Stimulated activated memory B cell treated with anti-CD40 and anti-IgM and Interleukin-4, amounts not matched to agents 10 μg/mL and 1 μg/mL and 100 μg/mL, for 72 hours (primary cell): Measurements from ENCODE around the gene PHF2.

Experiments used
- ATAC-seq: fragments of 150-1000 bp; cut with Tn5 transposase; 2 replicates; pipeline ENCODE4 v1.10.0; 2021
- H3K27ac Mint-ChIP-seq: one replicate; pipeline ENCODE4 v1.8.0; 2022; ENCODE audit warnings: mild to moderate bottlenecking, mixed read lengths
- H3K27me3 Mint-ChIP-seq: one replicate; pipeline ENCODE4 v1.8.0; 2022; ENCODE audit warnings: mixed read lengths
- H3K36me3 Mint-ChIP-seq: one replicate; pipeline ENCODE4 v1.8.0; 2022; ENCODE audit warnings: mixed read lengths
- H3K4me1 Mint-ChIP-seq: one replicate; pipeline ENCODE4 v1.8.0; 2022; ENCODE audit warnings: mixed read lengths
- H3K4me3 Mint-ChIP-seq: one replicate; pipeline ENCODE4 v1.8.0; 2022; ENCODE audit warnings: mild to moderate bottlenecking, moderate library complexity, mixed read lengths
- H3K9me3 Mint-ChIP-seq: one replicate; pipeline ENCODE4 v1.8.0; 2022; ENCODE audit warnings: mixed read lengths

Gene PHF2

GRCh38 chr9:93701494-93702218 is 125.3 kb downstream of the PHF2 start:
- H3K4me3 Mint-ChIP-seq, result no peak overlapping the region
- H3K9me3 Mint-ChIP-seq, result peaks cover 19% of the 10 kb centered on the region
- H3K27ac Mint-ChIP-seq, result no peak overlapping the region
- H3K4me1 Mint-ChIP-seq, result no peaks in the 10 kb centered on the region
- peak; percentile 21 for ATAC-seq
- peaks cover 19% of the 10 kb centered on the region for H3K27me3 Mint-ChIP-seq
- no peaks in the 10 kb centered on the region for H3K36me3 Mint-ChIP-seq

DNA sequence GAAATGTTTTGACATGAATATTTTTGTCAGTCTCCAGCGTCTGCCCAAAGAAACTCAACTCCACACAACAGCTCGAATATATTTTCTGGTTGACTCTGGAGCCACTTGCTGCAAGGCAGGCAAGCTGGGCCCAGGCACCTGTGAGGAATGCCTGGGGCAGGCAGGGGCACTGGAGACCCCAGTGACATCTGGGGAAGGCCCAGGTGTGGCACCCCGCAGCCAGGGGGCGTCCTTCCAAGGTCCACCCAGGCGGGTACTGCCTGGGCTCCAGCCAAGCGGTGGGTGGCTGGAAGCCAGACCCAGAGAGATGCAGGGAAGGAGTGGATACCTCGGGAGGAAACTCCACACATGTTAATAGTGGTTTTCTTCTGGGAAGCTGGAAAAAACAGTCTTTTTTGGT is 125.9 kb downstream of the PHF2 start:
- no peaks in the 10 kb centered on the region for H3K36me3 Mint-ChIP-seq
- H3K27ac Mint-ChIP-seq, result no peak overlapping the region
- peaks cover 19% of the 10 kb centered on the region for H3K9me3 Mint-ChIP-seq
- H3K4me3 Mint-ChIP-seq, result no peak overlapping the region
- H3K4me1 Mint-ChIP-seq, result no peaks in the 10 kb centered on the region
- peaks cover 13% of the 10 kb centered on the region for H3K27me3 Mint-ChIP-seq
- ATAC-seq, result no peak

DNA sequence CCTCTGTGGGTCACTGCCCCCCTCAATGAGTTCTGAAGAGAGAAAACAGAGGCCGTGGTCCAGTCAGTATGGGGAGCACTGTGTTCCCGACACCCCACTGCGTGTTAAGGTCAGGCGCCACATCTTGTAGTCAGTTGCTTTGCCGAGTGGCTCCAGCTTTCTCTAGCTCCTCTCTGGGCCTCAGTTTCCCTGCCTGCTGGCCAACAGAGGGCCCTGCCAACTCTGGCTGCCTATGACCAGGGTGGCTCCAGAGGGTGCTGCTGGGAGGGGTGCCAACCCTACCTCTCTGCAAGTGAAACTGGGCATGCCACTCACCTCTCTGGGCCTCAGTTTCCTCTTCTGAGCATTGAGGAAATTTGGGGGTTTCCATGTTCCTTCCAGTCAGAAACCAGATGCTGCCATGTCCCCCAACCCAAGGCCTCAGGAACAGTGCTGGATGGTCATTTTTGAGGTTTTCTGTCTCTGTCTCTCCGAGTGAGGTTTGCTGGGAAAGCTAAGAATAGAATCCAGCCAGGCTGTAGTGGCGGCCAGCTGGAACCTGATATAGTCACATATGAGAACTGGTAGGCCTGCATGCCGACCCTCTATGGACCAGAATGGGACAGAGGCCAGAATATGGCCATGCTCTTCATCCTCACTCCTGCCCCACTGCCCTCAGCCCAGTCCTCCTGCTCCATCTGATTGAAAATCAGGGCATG is 132.1 kb downstream of the PHF2 start:
- Mint-ChIP-seq H3K27me3 (peaks cover 23% of the 10 kb centered on the region), H3K9me3 (peaks cover 18% of the 10 kb centered on the region), H3K27ac (no peak overlapping the region), H3K4me1 (no peaks in the 10 kb centered on the region), H3K4me3 (no peak overlapping the region), H3K36me3 (no peaks in the 10 kb centered on the region)
- ATAC-seq, result no peak

DNA sequence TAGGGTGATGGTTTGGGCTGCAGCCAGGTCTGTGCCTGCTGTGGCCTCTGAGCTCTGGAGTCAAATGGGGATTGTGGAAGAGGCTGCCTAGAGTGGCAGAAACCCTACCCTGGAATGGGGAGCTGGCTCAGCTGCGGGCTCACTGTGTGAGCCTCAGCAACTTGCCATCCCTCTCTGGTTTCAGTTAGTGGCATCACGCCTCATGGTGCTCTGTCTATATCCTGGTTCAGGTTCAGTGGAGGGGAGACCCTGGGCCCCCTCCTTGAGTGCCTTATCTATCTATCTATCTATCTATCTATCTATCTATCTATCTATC is 132.6 kb downstream of the PHF2 start:
- no peak overlapping the region for H3K4me3 Mint-ChIP-seq
- no peaks in the 10 kb centered on the region for H3K36me3 Mint-ChIP-seq
- no peak overlapping the region for H3K27ac Mint-ChIP-seq
- H3K4me1 Mint-ChIP-seq, result no peaks in the 10 kb centered on the region
- H3K27me3 Mint-ChIP-seq, result peaks cover 28% of the 10 kb centered on the region
- H3K9me3 Mint-ChIP-seq, result peaks cover 18% of the 10 kb centered on the region
- no peak for ATAC-seq

DNA sequence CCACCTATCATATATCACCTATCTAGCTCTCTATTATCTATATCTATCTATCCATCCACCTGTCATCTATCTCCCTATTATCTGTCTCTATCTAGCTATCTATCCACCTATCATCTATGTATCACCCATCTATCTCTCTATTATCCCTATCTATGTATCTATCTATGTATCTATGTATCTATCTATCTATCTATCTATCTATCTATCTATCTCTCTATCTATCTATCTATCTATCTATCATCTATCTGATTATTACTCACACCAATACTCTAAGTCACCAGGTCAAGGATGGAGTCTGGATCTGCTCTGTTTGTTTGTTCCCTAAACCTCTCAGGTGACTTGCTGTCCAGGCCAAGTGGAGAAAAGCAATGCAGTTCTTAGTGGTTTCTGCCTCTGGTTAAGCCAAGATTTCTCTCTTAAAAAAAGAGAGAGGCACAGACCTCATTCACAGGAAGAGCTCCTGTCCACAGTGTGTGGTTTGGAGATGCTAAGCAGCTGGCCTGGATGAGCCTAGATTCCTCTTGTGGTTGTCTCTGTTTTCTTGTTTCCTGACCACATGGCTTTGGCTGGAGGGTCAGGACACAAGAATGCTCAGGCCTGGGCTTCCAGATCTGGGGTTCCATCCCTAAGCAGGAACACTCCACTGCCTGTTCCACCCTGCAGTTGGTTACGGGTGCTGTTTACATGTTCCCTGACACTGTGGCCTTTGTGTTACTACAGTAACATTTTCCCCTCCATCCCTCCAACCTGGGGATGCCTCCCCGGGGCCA is 133.4 kb downstream of the PHF2 start:
- H3K36me3 Mint-ChIP-seq, result no peaks in the 10 kb centered on the region
- H3K4me1 Mint-ChIP-seq, result no peaks in the 10 kb centered on the region
- no peak overlapping the region for H3K27ac Mint-ChIP-seq
- H3K27me3 Mint-ChIP-seq, result peaks cover 28% of the 10 kb centered on the region
- H3K4me3 Mint-ChIP-seq, result no peak overlapping the region
- ATAC-seq, result no peak
- H3K9me3 Mint-ChIP-seq, result peaks cover 14% of the 10 kb centered on the region

DNA sequence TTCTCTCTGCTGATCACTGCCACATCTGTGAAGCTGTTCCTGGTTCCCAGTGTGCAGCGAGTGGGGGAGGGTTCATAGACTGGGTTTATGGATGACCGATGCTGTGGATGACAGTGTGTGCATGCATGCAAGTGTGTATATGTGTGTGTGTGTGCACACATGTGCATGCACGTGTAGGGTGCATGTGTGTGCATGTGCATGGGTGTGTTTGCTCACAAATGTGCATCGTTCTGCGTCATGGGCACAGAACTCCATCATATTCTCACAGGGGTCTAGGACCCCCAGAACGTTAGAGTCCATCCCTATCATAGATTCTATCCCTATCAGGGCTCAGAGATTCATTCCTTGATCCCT is 134.0 kb downstream of the PHF2 start:
- H3K9me3 Mint-ChIP-seq, result peaks cover 18% of the 10 kb centered on the region
- ATAC-seq, result no peak
- no peak overlapping the region for H3K27ac Mint-ChIP-seq
- H3K4me1 Mint-ChIP-seq, result no peaks in the 10 kb centered on the region
- H3K4me3 Mint-ChIP-seq, result no peak overlapping the region
- H3K36me3 Mint-ChIP-seq, result no peaks in the 10 kb centered on the region
- H3K27me3 Mint-ChIP-seq, result peaks cover 28% of the 10 kb centered on the region

GRCh38 chr9:93711002-93711401 is 134.6 kb downstream of the PHF2 start:
- H3K9me3 Mint-ChIP-seq, result peaks cover 14% of the 10 kb centered on the region
- H3K36me3 Mint-ChIP-seq, result no peaks in the 10 kb centered on the region
- no peak overlapping the region for H3K4me3 Mint-ChIP-seq
- H3K27ac Mint-ChIP-seq, result no peak overlapping the region
- peaks cover 28% of the 10 kb centered on the region for H3K27me3 Mint-ChIP-seq
- no peaks in the 10 kb centered on the region for H3K4me1 Mint-ChIP-seq
- ATAC-seq, result no peak

DNA sequence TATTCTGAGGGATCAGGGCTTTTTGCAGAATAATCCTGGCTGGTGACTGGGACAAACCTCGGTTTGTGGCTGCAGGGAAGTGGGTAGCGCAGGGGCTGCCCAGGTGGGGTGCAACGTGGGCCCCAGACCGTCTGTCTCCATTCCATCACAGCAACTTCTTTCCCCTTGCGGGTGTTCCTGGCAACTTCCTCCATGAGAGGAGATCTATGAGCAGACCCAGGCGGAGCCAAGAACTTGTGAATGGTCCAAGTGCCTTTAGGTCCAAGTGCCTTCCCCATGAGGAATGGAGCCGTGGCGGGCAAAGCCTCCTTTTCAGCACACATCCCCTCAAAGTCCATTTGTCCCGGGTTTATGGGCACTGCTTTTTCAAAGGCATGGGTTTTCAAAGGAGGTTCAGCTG is 136.5 kb downstream of the PHF2 start:
- ATAC-seq, result no peak
- Mint-ChIP-seq H3K4me3 (no peak overlapping the region), H3K27me3 (peaks cover 28% of the 10 kb centered on the region), H3K27ac (no peak overlapping the region), H3K4me1 (no peaks in the 10 kb centered on the region), H3K9me3 (peaks cover 19% of the 10 kb centered on the region), H3K36me3 (no peaks in the 10 kb centered on the region)

DNA sequence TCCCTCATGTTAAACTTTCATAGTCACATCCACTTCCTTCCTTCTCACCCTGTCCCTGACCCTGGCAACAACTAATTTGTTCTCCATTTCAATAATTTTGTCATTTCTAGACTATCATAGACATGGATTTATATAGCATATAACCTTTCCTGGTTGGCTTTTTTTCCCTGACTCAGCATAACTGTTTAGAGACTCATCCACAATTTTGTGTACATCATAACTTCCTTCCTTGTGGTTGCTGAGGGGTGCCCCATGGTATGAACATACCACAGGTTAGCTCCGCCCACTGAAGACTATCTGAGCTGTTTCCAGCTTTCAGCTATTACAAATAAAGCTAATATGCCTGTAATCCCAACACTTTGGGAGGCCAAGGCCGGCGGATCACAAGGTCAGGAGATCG is 137.3 kb downstream of the PHF2 start:
- Mint-ChIP-seq H3K27me3 (peaks cover 28% of the 10 kb centered on the region), H3K27ac (no peak overlapping the region), H3K4me3 (no peak overlapping the region), H3K36me3 (no peaks in the 10 kb centered on the region), H3K9me3 (peaks cover 19% of the 10 kb centered on the region), H3K4me1 (no peaks in the 10 kb centered on the region)
- no peak for ATAC-seq

- H3K9me3 Mint-ChIP-seq, result peaks cover 12% of the 10 kb centered on the region
- no peak for ATAC-seq
- no peaks in the 10 kb centered on the region for H3K4me1 Mint-ChIP-seq
- H3K4me3 Mint-ChIP-seq, result no peak overlapping the region
- no peak overlapping the region for H3K27ac Mint-ChIP-seq
- peaks cover 20% of the 10 kb centered on the region for H3K27me3 Mint-ChIP-seq
- H3K36me3 Mint-ChIP-seq, result no peaks in the 10 kb centered on the region
Measured at GRCh38 chr9:93721417-93721965, 145.1 kb downstream of the PHF2 start.

DNA sequence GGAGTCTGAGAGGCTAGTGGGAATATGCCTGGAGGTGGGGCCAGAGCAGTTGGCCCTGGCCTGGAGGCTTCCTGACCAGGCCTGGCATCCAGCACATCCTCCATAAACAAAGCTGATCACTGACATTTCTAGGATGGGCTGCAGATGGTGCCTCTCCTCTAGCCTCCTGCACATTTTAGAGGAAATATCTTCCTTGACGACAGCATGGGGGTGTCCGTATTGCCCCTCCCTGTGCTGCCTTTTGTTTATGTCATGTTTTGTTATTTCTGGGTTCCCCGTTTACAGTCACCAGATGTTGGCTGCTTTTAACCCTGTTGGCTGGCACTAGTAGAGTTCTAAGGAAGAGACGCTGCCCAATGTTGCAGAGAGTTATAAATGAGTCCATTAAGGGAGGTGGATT is 148.5 kb downstream of the PHF2 start:
- H3K36me3 Mint-ChIP-seq, result no peaks in the 10 kb centered on the region
- peaks cover 40% of the 10 kb centered on the region for H3K27me3 Mint-ChIP-seq
- H3K27ac Mint-ChIP-seq, result no peak overlapping the region
- H3K4me3 Mint-ChIP-seq, result no peak overlapping the region
- peaks cover 8% of the 10 kb centered on the region for H3K9me3 Mint-ChIP-seq
- no peaks in the 10 kb centered on the region for H3K4me1 Mint-ChIP-seq
- ATAC-seq, result no peak

GRCh38 chr9:93725382-93725781 is 149.0 kb downstream of the PHF2 start:
- peaks cover 36% of the 10 kb centered on the region for H3K27me3 Mint-ChIP-seq

DNA sequence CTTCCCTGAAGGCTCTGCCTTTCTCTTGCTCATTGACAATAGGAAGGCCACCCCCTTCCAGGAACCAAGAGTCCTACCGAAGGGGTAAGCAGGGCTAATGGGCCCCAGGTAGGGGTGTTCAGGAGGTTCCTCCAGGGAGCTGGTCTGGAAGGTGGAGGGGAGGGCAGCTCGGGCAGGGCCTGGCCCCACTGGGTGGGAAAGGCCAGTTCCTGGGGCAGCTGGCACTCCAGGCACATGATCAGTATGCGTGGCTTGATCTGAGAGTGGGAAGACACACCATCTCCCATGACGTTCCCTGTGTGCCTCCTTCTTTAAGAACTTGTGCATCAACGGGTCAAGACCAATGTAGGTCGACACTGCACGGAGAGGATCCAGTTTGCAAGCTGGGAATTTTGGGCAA is 149.8 kb downstream of the PHF2 start:
- H3K27me3 Mint-ChIP-seq, result peaks cover 32% of the 10 kb centered on the region
- H3K36me3 Mint-ChIP-seq, result no peaks in the 10 kb centered on the region
- ATAC-seq, result no peak
- no peak overlapping the region for H3K27ac Mint-ChIP-seq
- no peak overlapping the region for H3K4me3 Mint-ChIP-seq
- H3K9me3 Mint-ChIP-seq, result peaks cover 9% of the 10 kb centered on the region
- H3K4me1 Mint-ChIP-seq, result no peaks in the 10 kb centered on the region

More at GRCh38 chr9:93725382-93725781, 149.0 kb downstream of the PHF2 start:
- no peak overlapping the region for H3K4me3 Mint-ChIP-seq
- H3K4me1 Mint-ChIP-seq, result no peaks in the 10 kb centered on the region
- ATAC-seq, result no peak
- H3K27ac Mint-ChIP-seq, result no peak overlapping the region
- no peaks in the 10 kb centered on the region for H3K36me3 Mint-ChIP-seq
- peaks cover 8% of the 10 kb centered on the region for H3K9me3 Mint-ChIP-seq
